Esophagus muscularis mucosa (tissue), 4 donors: ENCODE results near the gene REN. TPM values are rescaled to one million over a fixed set of nuclear protein-coding genes. Genes with fewer than 3 reads are reported as not detected.

Experiments
- DNase-seq: peaks from one replicate; pipeline ENCODE4 v3.0.0-alpha.2; 2017; ENCODE audit errors: extremely low spot score
- H3K27ac ChIP-seq, 4 donors: fragments of 200-600 bp; sonication (generic); replicated peaks in 1 of 4; 1 replicate in 3 of 4; 2 replicates in 1 of 4; pipeline ENCODE4 v1.5.1; 2016 to 2019; ENCODE audit warnings: mild to moderate bottlenecking in 1 of 4
- H3K27me3 ChIP-seq, 4 donors: fragments of 200-600 bp; sonication (generic); one replicate each; pipeline versions ENCODE4 v1.5.1 to v1.6.0; 2016 to 2019
- H3K36me3 ChIP-seq, 4 donors: fragments of 200-600 bp; sonication (generic); one replicate each; pipeline ENCODE4 v1.5.1; 2016 to 2019
- H3K4me1 ChIP-seq, 4 donors: fragments of 200-600 bp; sonication (generic); one replicate each; pipeline ENCODE4 v1.5.1; 2016 to 2019
- H3K4me3 ChIP-seq, 4 donors: fragments of 200-600 bp; sonication (generic); 1 replicate in 2 of 4; 2 replicates in 2 of 4; pipeline ENCODE4 v1.5.1; 2016 to 2019; ENCODE audit warnings: mild to moderate bottlenecking in 4 of 4, moderate library complexity in 1 of 4
- H3K9me3 ChIP-seq, 4 donors: fragments of 200-600 bp; sonication (generic); 1 replicate in 3 of 4; 2 replicates in 1 of 4; pipeline ENCODE4 v1.5.1; 2016 to 2019
- EP300 ChIP-seq: sonication (generic); formaldehyde crosslinking; IDR thresholded peaks from one replicate; pipeline ENCODE4 v1.6.1; 2017; ENCODE audit warnings: antibody characterized with exemption
- POLR2A ChIP-seq: fragments of 450-650 bp; IDR thresholded peaks from one replicate; pipeline ENCODE4 v1.6.1; 2017; ENCODE audit warnings: antibody characterized with exemption, moderate library complexity, mild to moderate bottlenecking, low read depth
- POLR2AphosphoS5 ChIP-seq, 2 donors: sonication (generic); formaldehyde crosslinking; IDR thresholded peaks; one replicate each; pipeline ENCODE4 v1.6.1; 2017; ENCODE audit warnings: antibody characterized with exemption in 2 of 2
- WGBS: methylation state at CpG from one replicate; pipeline ENCODE4 v1.1.5; 2018; 5-methylcytosine and 5-hydroxymethylcytosine counted together
- intact Hi-C: fragments of 100-400 bp; cut with DNase I; formaldehyde crosslinking; loops from one replicate; pipeline ENCODE4 v1.15.1; 2023
- total RNA-seq, 4 donors: library from RNA; depleted of rRNA; stranded (reverse); fragments of >200 nt; gene quantifications; one replicate each; pipeline versions ENCODE4 v1.1.0 to v1.2.1, GENCODE V29; 2016
- TF ChIP-seq, protein P1 (sequence below), 3 experiments: fragments of 200-600 bp in 2 of 3; fragments of 450-650 bp in 1 of 3; sonication (generic) in 2 of 3; IDR thresholded peaks; one replicate each; pipeline ENCODE4 v1.5.1; 2017 to 2019; ENCODE audit warnings: antibody characterized with exemption in 3 of 3, mild to moderate bottlenecking in 2 of 3, moderate library complexity in 1 of 3

Gene REN
- total RNA-seq, 4 donors from 2014 or later: not detected

DNA sequence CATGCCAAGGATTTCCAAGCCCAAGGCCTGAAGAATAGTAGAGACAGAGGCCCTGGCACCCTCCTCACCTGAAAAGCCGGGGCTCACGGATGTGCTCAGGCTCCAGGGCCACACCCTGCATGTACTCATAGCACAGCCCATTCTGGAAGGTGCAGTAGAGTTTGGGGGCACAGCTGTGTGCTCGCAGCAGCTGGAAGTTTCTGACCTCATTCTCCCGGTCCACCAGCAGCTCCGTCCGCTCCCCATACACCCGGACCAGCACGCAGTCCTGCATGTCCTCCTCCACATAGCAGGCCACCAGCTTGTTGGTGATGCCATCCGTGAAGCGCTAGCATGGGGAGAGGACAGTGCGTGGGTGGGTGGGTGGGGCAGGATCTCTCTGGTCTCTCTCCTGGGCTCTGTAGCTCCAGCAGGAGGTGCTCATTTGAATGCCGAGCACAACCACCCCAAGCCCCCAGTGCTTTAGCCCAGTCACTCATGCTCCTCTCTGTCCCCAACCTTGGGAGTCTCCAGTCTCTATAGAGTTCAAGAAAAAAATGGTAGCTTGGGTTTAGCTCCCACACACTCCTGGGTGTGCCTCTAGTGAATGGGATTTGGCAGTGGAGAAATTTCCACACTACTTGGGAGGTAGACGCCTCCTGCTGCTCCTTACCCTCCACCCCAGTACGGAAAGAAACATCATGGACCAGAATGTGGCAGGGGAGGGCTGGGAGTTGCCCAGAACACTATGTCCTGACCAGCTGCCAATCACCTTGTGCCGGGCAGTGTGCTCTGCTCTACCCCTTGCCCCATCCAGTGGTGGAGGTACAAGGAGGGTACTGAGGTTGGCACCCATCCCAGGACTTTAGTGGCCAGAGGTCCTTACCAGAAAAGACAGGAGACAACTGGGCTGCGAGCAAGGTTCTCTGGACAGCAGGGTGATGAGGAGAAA lies 16.2 kb downstream of the REN start:
- peak overlapping the region in 2 of 4 donors; percentile 69 to 70 for H3K4me3 ChIP-seq
- 85% methylated on average over 15 of the region's 16 CpGs for WGBS
- H3K27ac ChIP-seq: peak overlapping the region; percentile 64 to 84 (median 75)
- H3K36me3 ChIP-seq: peaks cover 0 to 4% (median 0%) of the 10 kb centered on the region in 4 donors
- peaks cover 7 to 33% (median 28%) of the 10 kb centered on the region in 4 donors for H3K4me1 ChIP-seq
- no peaks in the 10 kb centered on the region for H3K9me3 ChIP-seq
- intact Hi-C loops: no loop called here
- peaks cover 0 to 43% (median 15%) of the 10 kb centered on the region in 4 donors for H3K27me3 ChIP-seq
- no peak for DNase-seq
- TF ChIP-seq POLR2AphosphoS5 (IDR thresholded peaks at IDR 0.05) (peak in 1 of 2 donors; percentile 49), POLR2A (no peak)
- TF ChIP-seq, protein P1, sequence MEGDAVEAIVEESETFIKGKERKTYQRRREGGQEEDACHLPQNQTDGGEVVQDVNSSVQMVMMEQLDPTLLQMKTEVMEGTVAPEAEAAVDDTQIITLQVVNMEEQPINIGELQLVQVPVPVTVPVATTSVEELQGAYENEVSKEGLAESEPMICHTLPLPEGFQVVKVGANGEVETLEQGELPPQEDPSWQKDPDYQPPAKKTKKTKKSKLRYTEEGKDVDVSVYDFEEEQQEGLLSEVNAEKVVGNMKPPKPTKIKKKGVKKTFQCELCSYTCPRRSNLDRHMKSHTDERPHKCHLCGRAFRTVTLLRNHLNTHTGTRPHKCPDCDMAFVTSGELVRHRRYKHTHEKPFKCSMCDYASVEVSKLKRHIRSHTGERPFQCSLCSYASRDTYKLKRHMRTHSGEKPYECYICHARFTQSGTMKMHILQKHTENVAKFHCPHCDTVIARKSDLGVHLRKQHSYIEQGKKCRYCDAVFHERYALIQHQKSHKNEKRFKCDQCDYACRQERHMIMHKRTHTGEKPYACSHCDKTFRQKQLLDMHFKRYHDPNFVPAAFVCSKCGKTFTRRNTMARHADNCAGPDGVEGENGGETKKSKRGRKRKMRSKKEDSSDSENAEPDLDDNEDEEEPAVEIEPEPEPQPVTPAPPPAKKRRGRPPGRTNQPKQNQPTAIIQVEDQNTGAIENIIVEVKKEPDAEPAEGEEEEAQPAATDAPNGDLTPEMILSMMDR (IDR thresholded peaks at IDR 0.05): no peak

- TF ChIP-seq, protein P1 (IDR thresholded peaks at IDR 0.05): no peak
- TF ChIP-seq POLR2AphosphoS5 (IDR thresholded peaks at IDR 0.05) (no peak), POLR2A (no peak), EP300 (no peak)
- intact Hi-C loops: no loop called here
- Histone ChIP-seq H3K9me3 (no peaks in the 10 kb centered on the region), H3K4me3 (no peak overlapping the region), H3K4me1 (peaks cover 7 to 33% (median 28%) of the 10 kb centered on the region in 4 donors), H3K36me3 (peaks cover 0 to 4% (median 0%) of the 10 kb centered on the region in 4 donors), H3K27me3 (peaks cover 0 to 35% (median 15%) of the 10 kb centered on the region in 4 donors), H3K27ac (no peak overlapping the region)
- DNase-seq: no peak
- WGBS: 86% methylated on average over 2 of the region's 2 CpGs
Measured at GRCh38 chr1:204149107-204149506, 17.0 kb downstream of the REN start.

- Histone ChIP-seq H3K4me1 (peaks cover 7 to 32% (median 25%) of the 10 kb centered on the region in 4 donors), H3K36me3 (peaks cover 0 to 4% (median 0%) of the 10 kb centered on the region in 4 donors), H3K4me3 (no peak overlapping the region), H3K27me3 (peaks cover 0 to 30% (median 9%) of the 10 kb centered on the region in 4 donors), H3K27ac (no peak overlapping the region), H3K9me3 (no peaks in the 10 kb centered on the region)
- 90% methylated on average over 13 of the region's 13 CpGs for WGBS
- intact Hi-C loops: no loop called here
- no peak for DNase-seq
- TF ChIP-seq EP300 (no peak), POLR2AphosphoS5 (IDR thresholded peaks at IDR 0.05) (no peak), POLR2A (no peak)
- TF ChIP-seq, protein P1 (IDR thresholded peaks at IDR 0.05): no peak
Measured at GRCh38 chr1:204147406-204148383, 18.4 kb downstream of the REN start.

DNA sequence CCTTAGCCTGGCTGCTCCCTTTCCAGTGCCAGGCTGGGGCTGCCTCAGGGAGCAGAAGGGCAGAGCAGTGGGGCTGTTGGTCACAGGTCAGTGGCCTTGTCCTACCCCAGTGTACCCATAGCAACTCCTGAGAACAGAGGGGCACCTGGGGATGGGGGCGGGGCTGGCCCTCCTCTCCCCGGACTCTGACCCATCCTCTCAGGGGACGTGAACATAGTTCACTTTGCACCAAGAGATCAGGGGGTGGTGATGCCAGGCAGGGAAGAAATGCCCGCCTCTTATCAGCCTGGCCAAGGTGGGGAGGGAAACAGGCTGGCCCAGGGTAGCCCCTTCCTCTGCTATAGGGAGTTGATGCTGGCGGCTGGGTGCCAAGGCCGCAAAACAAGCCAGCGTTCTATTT lies 19.2 kb downstream of the REN start:
- H3K27ac ChIP-seq: no peak overlapping the region
- no peak for TF ChIP-seq POLR2A
- 90% methylated on average over 5 of the region's 7 CpGs for WGBS

More for the DNA sequence above, 19.2 kb downstream of the REN start:
- peaks cover 0 to 4% (median 0%) of the 10 kb centered on the region in 4 donors for H3K36me3 ChIP-seq
- peaks cover 0 to 22% (median 7%) of the 10 kb centered on the region in 4 donors for H3K27me3 ChIP-seq
- H3K4me3 ChIP-seq: no peak overlapping the region
- H3K4me1 ChIP-seq: peaks cover 0 to 24% (median 18%) of the 10 kb centered on the region in 4 donors
- no peaks in the 10 kb centered on the region for H3K9me3 ChIP-seq
- DNase-seq: no peak
- intact Hi-C loops: no loop called here
